ENCODE data around the gene DHX35.

- TF ChIP-seq CTCF (IDR thresholded peaks at IDR 0.05) (no peak), POLR2A (IDR thresholded peaks at IDR 0.05) (no peak)
Measured at GRCh38 chr20:38917657-38918056, 44.5 kb upstream of the DHX35 start.
